CD4-positive, alpha-beta T cell (primary cell): Measurements from ENCODE around the gene NR3C2. TPM values are rescaled to one million over a fixed set of nuclear protein-coding genes. Genes with fewer than 3 reads are reported as not detected.

ENCODE experiments used
- ATAC-seq: fragments of 200-7000 bp; cut with Tn5 transposase; one replicate; pipeline ENCODE4 v1.10.0; 2022; ENCODE audit warnings: mild to moderate bottlenecking; ENCODE audit not compliant: poor library complexity
- CTCF ChIA-PET: fragments of 350-600 bp; sonication (Branson Sonifier 250); formaldehyde crosslinking; loops from one replicate; lab custom pipeline; 2021; ENCODE audit warnings: antibody characterized with exemption, inconsistent platforms; lab: Charles Lee
- POLR2A ChIA-PET: fragments of 350-600 bp; sonication (Branson Sonifier 250); formaldehyde crosslinking; loops from one replicate; lab custom pipeline; 2021; ENCODE audit warnings: antibody characterized with exemption, inconsistent platforms; lab: Charles Lee
- DNase-seq, 14 experiments: peaks; one replicate each; pipeline ENCODE4 v3.0.0-alpha.2; 2013 to 2020; ENCODE audit warnings: mixed read lengths in 2 of 14
- H3K27ac ChIP-seq, 2 donors: one replicate each; pipeline versions ENCODE4 v1.5.1 to v1.7.0; 2013; ENCODE audit warnings: low read length in 2 of 2, low read depth in 1 of 2, mild to moderate bottlenecking in 1 of 2
- H3K27me3 ChIP-seq, 2 experiments: 1 replicate in 1 of 2; 2 replicates in 1 of 2; pipeline versions ENCODE4 v1.6.1 to v1.7.0; 2013; ENCODE audit warnings: low read length in 2 of 2, control low read depth in 1 of 2, mild to moderate bottlenecking in 1 of 2, moderate library complexity in 1 of 2; ENCODE audit not compliant: insufficient read depth in 2 of 2, control insufficient read depth in 1 of 2
- H3K36me3 ChIP-seq: one replicate; pipeline ENCODE4 v1.6.1; 2013; ENCODE audit warnings: low read length, control low read depth; ENCODE audit not compliant: insufficient read depth
- H3K4me1 ChIP-seq: one replicate; pipeline ENCODE4 v1.6.1; 2013; ENCODE audit warnings: low read length, control low read depth; ENCODE audit not compliant: insufficient read depth
- H3K4me3 ChIP-seq: one replicate; pipeline ENCODE4 v1.5.1; 2013; ENCODE audit warnings: mild to moderate bottlenecking, low read length, moderate library complexity
- H3K9me3 ChIP-seq, 2 experiments: 1 replicate in 1 of 2; 2 replicates in 1 of 2; pipeline versions ENCODE4 v1.6.1 to v1.7.0; 2013; ENCODE audit warnings: low read length in 2 of 2, mild to moderate bottlenecking in 2 of 2, control low read depth in 1 of 2, moderate library complexity in 1 of 2; ENCODE audit not compliant: control insufficient read depth in 1 of 2, insufficient read depth in 1 of 2
- H3K27ac Mint-ChIP-seq: one replicate; pipeline ENCODE4 v1.8.0; 2020; ENCODE audit warnings: mixed read lengths
- H3K27me3 Mint-ChIP-seq: one replicate; pipeline ENCODE4 v1.8.0; 2021; ENCODE audit warnings: mixed read lengths
- H3K36me3 Mint-ChIP-seq: one replicate; pipeline ENCODE4 v1.8.0; 2021; ENCODE audit warnings: low read depth, mixed read lengths
- H3K4me1 Mint-ChIP-seq: one replicate; pipeline ENCODE4 v1.8.0; 2021; ENCODE audit warnings: low read depth, mixed read lengths
- H3K4me3 Mint-ChIP-seq: one replicate; pipeline ENCODE4 v1.8.0; 2020; ENCODE audit warnings: mild to moderate bottlenecking, mixed read lengths
- H3K9me3 Mint-ChIP-seq: one replicate; pipeline ENCODE4 v1.8.0; 2020; ENCODE audit warnings: mixed read lengths
- intact Hi-C, 2 experiments: fragments of 100-400 bp; cut with DNase I in 1 of 2; cut with micrococcal nuclease in 1 of 2; formaldehyde crosslinking; loops; one replicate each; pipeline versions ENCODE4 v1.15.1 to v1.9.0; 2023 to 2025; cut with DNase I, micrococcal nuclease
- total RNA-seq, 174 experiments: library from RNA in 2 of 174; stranded (reverse) in 2 of 174; gene quantifications; one replicate each; pipeline ENCODE4 v1.2.3 and lab custom pipeline; 2021 to 2026
- TF ChIP-seq, protein P1 (sequence below): fragments of 200-600 bp; IDR thresholded peaks from one replicate; pipeline ENCODE4 v1.8.0; 2022; ENCODE audit warnings: antibody characterized with exemption, mild to moderate bottlenecking

NR3C2 gene
- total RNA-seq, 2 experiments from 2014 or later: 31.6 to 35.0 TPM

DNA sequence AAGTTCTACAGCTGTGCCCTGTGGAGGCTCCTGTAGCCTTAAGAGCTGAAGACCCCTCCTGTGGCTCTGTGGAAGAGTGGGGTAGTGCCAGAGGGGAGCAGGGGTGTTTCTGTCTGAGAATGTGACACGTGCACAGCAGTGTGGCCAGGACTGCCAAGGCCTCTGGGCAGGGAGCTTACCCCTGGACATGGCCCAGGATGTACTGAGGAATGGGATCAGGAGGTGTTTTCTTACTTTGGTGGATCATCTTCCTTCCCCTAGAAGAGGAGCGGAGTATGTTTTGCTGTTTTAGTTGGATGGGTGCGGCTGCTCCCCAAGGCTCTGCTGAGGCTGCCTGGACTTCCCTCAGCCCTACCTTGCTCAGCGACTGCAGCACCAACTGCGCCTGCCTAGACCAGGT, 367.8 kb downstream of the NR3C2 start:
- no peak overlapping the region for H3K4me3 Mint-ChIP-seq
- H3K27me3 Mint-ChIP-seq: no peaks in the 10 kb centered on the region
- ChIA-PET POLR2A (no interaction called here), CTCF (no interaction called here)
- H3K9me3 ChIP-seq: peaks cover 41 to 52% of the 10 kb centered on the region in 2 experiments
- H3K4me3 ChIP-seq: no peak overlapping the region
- DNase-seq (no peak), ATAC-seq (no peak)
- no peaks in the 10 kb centered on the region for H3K4me1 Mint-ChIP-seq
- intact Hi-C loops: no loop called here
- H3K27ac ChIP-seq: no peak overlapping the region
- no peak overlapping the region for H3K27ac Mint-ChIP-seq
- H3K9me3 Mint-ChIP-seq: peaks cover 2% of the 10 kb centered on the region
- H3K36me3 ChIP-seq: peaks cover 25% of the 10 kb centered on the region
- H3K27me3 ChIP-seq: no peaks in the 10 kb centered on the region
- H3K36me3 Mint-ChIP-seq: peaks cover 91% of the 10 kb centered on the region
- no peaks in the 10 kb centered on the region for H3K4me1 ChIP-seq
- TF ChIP-seq, protein P1, sequence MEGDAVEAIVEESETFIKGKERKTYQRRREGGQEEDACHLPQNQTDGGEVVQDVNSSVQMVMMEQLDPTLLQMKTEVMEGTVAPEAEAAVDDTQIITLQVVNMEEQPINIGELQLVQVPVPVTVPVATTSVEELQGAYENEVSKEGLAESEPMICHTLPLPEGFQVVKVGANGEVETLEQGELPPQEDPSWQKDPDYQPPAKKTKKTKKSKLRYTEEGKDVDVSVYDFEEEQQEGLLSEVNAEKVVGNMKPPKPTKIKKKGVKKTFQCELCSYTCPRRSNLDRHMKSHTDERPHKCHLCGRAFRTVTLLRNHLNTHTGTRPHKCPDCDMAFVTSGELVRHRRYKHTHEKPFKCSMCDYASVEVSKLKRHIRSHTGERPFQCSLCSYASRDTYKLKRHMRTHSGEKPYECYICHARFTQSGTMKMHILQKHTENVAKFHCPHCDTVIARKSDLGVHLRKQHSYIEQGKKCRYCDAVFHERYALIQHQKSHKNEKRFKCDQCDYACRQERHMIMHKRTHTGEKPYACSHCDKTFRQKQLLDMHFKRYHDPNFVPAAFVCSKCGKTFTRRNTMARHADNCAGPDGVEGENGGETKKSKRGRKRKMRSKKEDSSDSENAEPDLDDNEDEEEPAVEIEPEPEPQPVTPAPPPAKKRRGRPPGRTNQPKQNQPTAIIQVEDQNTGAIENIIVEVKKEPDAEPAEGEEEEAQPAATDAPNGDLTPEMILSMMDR: no peak

DNA sequence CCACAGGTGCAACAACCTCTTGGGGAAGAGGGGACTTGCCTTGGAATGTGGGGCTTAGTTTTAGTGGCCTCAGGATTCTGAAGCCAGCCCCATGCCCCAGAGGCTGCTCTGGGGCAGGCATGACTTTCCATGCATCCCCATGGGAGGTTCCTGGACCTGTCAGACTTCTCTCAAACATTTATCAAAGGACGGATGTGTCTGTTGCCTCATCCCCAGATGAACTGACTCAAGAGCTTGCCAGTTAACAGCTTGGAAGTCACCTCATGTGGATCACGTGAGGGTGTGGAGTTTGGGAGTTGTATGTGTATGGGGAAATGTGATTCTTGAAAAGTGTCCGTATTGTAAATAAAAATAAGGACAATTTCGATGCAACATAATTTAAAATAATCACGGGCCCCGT, 368.9 kb downstream of the NR3C2 start:
- ATAC-seq (no peak), DNase-seq (no peak)
- H3K4me1 Mint-ChIP-seq: no peaks in the 10 kb centered on the region
- Histone ChIP-seq H3K4me3 (no peak overlapping the region), H3K4me1 (no peaks in the 10 kb centered on the region), H3K36me3 (peaks cover 21% of the 10 kb centered on the region), H3K27ac (no peak overlapping the region), H3K9me3 (peaks cover 41 to 52% of the 10 kb centered on the region in 2 experiments), H3K27me3 (no peaks in the 10 kb centered on the region)
- H3K9me3 Mint-ChIP-seq: peaks cover 2% of the 10 kb centered on the region
- ChIA-PET POLR2A (no interaction called here), CTCF (no interaction called here)
- no peaks in the 10 kb centered on the region for H3K27me3 Mint-ChIP-seq
- no peak overlapping the region for H3K27ac Mint-ChIP-seq
- peaks cover 80% of the 10 kb centered on the region for H3K36me3 Mint-ChIP-seq
- no peak overlapping the region for H3K4me3 Mint-ChIP-seq
- intact Hi-C loops: no loop called here
- TF ChIP-seq, protein P1: no peak

DNA sequence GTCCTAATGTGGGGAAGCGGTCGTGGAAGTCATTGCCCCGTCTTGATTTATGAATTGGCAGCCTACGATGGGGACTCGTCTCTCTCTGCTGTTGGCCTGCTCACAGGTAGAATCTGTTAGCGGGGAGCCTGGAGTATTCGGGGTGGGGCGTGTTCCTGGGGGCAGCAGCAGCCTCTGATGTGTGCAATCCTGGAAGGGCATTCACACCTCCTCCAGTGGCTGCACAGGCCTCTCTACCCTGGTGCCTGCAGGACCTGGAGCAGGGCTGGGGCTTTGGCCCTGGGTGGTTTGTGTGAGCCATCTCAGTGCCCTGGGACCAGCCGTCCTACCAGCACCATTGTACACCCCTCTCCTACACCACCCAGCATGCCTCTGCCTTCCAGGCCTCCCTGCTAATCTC, 369.4 kb downstream of the NR3C2 start:
- ATAC-seq (no peak), DNase-seq (no peak)
- Histone ChIP-seq H3K9me3 (peaks cover 41 to 52% of the 10 kb centered on the region in 2 experiments), H3K27ac (no peak overlapping the region), H3K27me3 (no peaks in the 10 kb centered on the region), H3K4me3 (no peak overlapping the region), H3K4me1 (no peaks in the 10 kb centered on the region), H3K36me3 (peaks cover 18% of the 10 kb centered on the region)
- intact Hi-C loops: no loop called here
- no peaks in the 10 kb centered on the region for H3K4me1 Mint-ChIP-seq
- H3K27ac Mint-ChIP-seq: no peak overlapping the region
- peaks cover 74% of the 10 kb centered on the region for H3K36me3 Mint-ChIP-seq
- ChIA-PET CTCF (no interaction called here), POLR2A (no interaction called here)
- peaks cover 2% of the 10 kb centered on the region for H3K9me3 Mint-ChIP-seq
- TF ChIP-seq, protein P1: no peak
- no peak overlapping the region for H3K4me3 Mint-ChIP-seq
- H3K27me3 Mint-ChIP-seq: no peaks in the 10 kb centered on the region
